H1 (cell line): Measurements from ENCODE around the gene DHRS7B. TPM values are rescaled to one million over a fixed set of nuclear protein-coding genes. Genes with fewer than 3 reads are reported as not detected.

Source experiments
- TBP ChIP-seq: IDR thresholded peaks from 2 replicates; pipeline ENCODE4 v1.6.1; 2011; ENCODE audit warnings: low read depth, low read length, improper control_type of control experiment
- polyA plus RNA-seq, 7 experiments: library from polyadenylated mRNA; depleted of rRNA in 3 of 7; stranded (reverse) in 5 of 7; unstranded in 2 of 7; fragments of >200 nt in 5 of 7; fragments of 200-250 nt in 2 of 7; gene quantifications; 1 replicate in 5 of 7; 2 replicates in 1 of 7; 4 replicates in 1 of 7; pipeline versions ENCODE4 v1.2.1 to v1.2.3, GENCODE V29; 2011 to 2013; ENCODE audit warnings: missing spikeins in 2 of 7, mixed read lengths in 2 of 7
- total RNA-seq: library from RNA; stranded (reverse); fragmentation: NEBNext Ultra II Directional; extraction: Animal tissue kit (Norgen Biotek cat#: 25700); gene quantifications from 2 replicates; pipeline ENCODE4 v1.2.1, GENCODE V29; 2021

Gene DHRS7B
- total and polyA plus RNA-seq, 2 of the 8 experiments (the other 6 are each of a cell fraction or from before 2014, with no cell fraction given): 11.0 to 27.9 TPM

GRCh38 chr17:21199311-21199710 lies 72.5 kb downstream of the DHRS7B start (continued):
- no peak for TF ChIP-seq TBP
